ENCODE results near the gene PTPRN2.

Gene PTPRN2

DNA sequence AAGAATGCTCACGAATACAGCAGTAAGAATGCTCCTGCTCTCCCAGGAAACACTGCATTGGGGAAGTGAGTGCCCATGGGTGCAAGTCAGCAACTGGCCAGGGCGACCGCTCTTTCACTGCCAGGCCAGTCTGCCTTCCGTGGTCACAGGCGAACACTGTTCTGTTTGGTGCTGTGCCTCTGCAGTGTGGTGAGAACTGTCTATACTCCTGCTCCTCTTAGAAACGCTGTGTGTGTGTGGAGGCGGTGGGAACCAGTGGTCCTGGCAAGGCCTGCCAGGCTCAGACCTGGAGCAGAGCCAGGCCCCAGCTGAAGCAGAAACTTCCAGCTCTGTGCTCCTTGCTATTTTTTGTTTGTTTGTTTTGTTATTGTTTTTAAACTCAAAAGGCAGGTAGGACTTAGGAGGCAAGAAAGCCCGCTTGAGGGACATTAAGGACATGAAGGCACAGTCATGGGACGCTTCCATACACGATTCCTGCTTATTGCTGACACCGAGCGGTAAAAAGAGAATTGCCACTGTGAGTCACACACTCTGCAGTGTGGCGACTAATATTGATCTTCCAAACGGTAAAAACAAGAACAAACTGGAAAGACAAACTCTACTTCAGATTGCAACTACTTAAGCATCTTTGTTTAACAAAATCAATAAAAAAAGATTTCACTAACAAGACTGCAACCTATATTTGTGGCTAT lies 820.0 kb downstream of the PTPRN2 start:
- TF ChIP-seq ZFX (IDR thresholded peaks at IDR 0.05; ENCODE audit: borderline replicate concordance): no peak
- TF ChIP-seq, protein P1, sequence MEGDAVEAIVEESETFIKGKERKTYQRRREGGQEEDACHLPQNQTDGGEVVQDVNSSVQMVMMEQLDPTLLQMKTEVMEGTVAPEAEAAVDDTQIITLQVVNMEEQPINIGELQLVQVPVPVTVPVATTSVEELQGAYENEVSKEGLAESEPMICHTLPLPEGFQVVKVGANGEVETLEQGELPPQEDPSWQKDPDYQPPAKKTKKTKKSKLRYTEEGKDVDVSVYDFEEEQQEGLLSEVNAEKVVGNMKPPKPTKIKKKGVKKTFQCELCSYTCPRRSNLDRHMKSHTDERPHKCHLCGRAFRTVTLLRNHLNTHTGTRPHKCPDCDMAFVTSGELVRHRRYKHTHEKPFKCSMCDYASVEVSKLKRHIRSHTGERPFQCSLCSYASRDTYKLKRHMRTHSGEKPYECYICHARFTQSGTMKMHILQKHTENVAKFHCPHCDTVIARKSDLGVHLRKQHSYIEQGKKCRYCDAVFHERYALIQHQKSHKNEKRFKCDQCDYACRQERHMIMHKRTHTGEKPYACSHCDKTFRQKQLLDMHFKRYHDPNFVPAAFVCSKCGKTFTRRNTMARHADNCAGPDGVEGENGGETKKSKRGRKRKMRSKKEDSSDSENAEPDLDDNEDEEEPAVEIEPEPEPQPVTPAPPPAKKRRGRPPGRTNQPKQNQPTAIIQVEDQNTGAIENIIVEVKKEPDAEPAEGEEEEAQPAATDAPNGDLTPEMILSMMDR (IDR thresholded peaks at IDR 0.05): no peak
- no peak overlapping the region for H3K27ac ChIP-seq

GRCh38 chr7:157766098-157766497 lies 821.5 kb downstream of the PTPRN2 start:
- TF ChIP-seq, protein P1 (IDR thresholded peaks at IDR 0.05): no peak
- TF ChIP-seq ZFX (IDR thresholded peaks at IDR 0.05; ENCODE audit: borderline replicate concordance): no peak
- H3K27ac ChIP-seq: no peak overlapping the region

- H3K27ac ChIP-seq: no peak overlapping the region
- TF ChIP-seq, protein P1 (IDR thresholded peaks at IDR 0.05): no peak
- TF ChIP-seq ZFX (IDR thresholded peaks at IDR 0.05; ENCODE audit: borderline replicate concordance): no peak
Observed at GRCh38 chr7:157764946-157765537, 822.6 kb downstream of the PTPRN2 start.

- no peak overlapping the region for H3K27ac ChIP-seq
- TF ChIP-seq, protein P1 (IDR thresholded peaks at IDR 0.05): no peak
- TF ChIP-seq ZFX (IDR thresholded peaks at IDR 0.05; ENCODE audit: borderline replicate concordance): no peak
Observed at GRCh38 chr7:157764193-157764592, 823.4 kb downstream of the PTPRN2 start.

DNA sequence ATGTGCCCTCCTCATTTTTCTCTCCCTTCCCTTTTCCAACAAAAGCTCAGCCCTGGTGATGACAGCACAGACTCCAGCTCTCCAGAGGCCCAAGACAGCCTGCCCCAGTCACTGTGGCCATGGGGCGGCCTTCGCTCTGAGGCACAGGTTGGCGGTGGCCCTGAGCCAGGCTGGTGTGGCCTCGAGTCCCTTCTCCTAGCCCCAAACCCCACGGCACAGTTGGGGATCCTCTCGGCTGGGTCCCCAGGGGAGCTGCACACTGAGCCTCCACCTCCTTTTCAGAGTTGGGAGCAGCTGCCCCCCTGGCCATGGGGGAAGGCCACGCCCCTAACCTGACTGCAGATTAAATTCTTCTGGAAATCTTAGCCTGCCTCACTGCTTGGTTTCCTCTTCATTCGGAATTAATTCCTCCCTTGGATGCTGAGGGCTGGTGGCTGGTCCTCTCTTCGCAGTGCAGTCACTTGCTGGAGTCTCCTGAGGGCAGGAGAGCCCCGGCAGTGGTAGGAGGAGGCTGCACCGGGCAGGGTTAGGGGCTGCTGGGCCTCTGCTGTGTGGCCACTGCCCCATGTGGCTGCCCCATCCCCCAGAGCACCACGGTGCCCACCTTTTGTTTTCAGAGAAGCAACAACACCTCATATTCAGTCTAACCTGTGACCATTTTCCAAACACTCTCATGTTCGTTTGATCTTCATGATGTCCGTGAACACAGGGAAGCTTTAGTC lies 824.2 kb downstream of the PTPRN2 start:
- TF ChIP-seq ZFX (IDR thresholded peaks at IDR 0.05; ENCODE audit: borderline replicate concordance): no peak
- TF ChIP-seq, protein P1 (IDR thresholded peaks at IDR 0.05): no peak
- H3K27ac ChIP-seq: no peak overlapping the region

DNA sequence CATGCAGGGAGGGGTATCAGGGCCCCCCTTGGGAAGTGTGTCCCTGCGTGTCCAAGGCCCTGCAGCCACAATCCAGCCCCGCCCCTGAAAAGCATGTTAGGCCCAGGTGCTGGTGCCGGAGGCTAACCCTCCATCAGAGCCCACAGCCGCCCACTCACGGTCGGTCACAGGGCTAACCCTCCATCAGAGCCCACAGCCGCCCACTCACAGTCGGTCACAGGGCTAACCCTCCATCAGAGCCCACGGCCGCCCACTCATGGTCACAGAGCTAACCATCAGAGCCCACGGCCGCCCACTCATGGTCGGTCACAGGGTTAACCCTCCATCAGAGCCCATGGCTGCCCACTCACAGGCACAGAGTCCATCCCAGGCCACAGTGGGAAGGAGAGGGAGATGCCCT lies 824.8 kb downstream of the PTPRN2 start:
- H3K27ac ChIP-seq: no peak overlapping the region
- TF ChIP-seq, protein P1 (IDR thresholded peaks at IDR 0.05): no peak
- TF ChIP-seq ZFX (IDR thresholded peaks at IDR 0.05; ENCODE audit: borderline replicate concordance): no peak
